ENCODE results near the gene WWTR1.

DNA sequence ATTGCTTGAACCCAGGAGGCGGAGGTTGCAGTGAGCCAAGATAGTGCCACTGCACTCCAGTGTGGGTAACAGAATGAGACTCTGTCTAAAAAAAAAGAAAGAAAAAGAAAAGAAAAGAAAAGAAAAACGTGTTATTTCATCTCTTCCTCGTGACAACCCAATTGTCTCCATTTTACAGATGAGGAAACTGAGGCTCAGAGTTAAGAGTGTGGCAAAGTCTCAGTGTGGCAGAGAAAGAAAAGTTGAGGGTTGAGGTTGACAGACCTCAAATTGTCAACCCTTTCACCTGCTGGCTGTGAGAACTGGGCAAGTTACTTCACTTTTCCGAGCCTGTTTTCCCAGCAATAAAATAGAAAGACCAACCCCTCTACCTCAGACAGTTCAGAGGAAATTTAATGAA is 123.7 kb downstream of the WWTR1 start:
- TF ChIP-seq GATA3 (IDR thresholded peaks at IDR 0.05; ENCODE audit: low read depth, low read length) (no peak), GATA2 (IDR thresholded peaks at IDR 0.05; ENCODE audit: low read depth, low read length) (no peak)
